DOHH2 (cell line): ENCODE measurements around the gene IQCF5.

Source experiments
- H3F3A ChIP-seq: fragments of 200-600 bp; sonication (generic), shearing (Covaris generic); 2 replicates; pipeline ENCODE4 v1.6.0; 2016; ENCODE audit warnings: antibody characterized with exemption, mild to moderate bottlenecking; ENCODE audit not compliant: control insufficient read depth, insufficient read depth
- H3K27ac ChIP-seq: fragments of 200-600 bp; sonication (generic); 2 replicates; pipeline ENCODE4 v1.5.1; 2014; ENCODE audit warnings: low read depth, mild to moderate bottlenecking, low read length, moderate library complexity
- H3K27me3 ChIP-seq: fragments of 200-600 bp; sonication (generic); 2 replicates; pipeline ENCODE4 v1.6.1; 2014; ENCODE audit warnings: mild to moderate bottlenecking, low read length, mixed read lengths; ENCODE audit not compliant: control insufficient read depth
- H3K36me3 ChIP-seq: fragments of 200-600 bp; sonication (generic); 2 replicates; pipeline ENCODE4 v1.6.1; 2014; ENCODE audit warnings: mild to moderate bottlenecking, low read length, moderate library complexity, mixed read lengths; ENCODE audit not compliant: control insufficient read depth
- H3K4me1 ChIP-seq: fragments of 200-600 bp; sonication (generic); 2 replicates; pipeline ENCODE4 v1.6.1; 2014; ENCODE audit warnings: mild to moderate bottlenecking, low read length, mixed read lengths; ENCODE audit not compliant: control insufficient read depth
- H3K4me2 ChIP-seq: fragments of 200-600 bp; sonication (generic); 2 replicates; pipeline ENCODE4 v1.6.0; 2014; ENCODE audit warnings: mild to moderate bottlenecking, low read length, moderate library complexity
- H3K4me3 ChIP-seq: fragments of 200-600 bp; sonication (generic); 2 replicates; pipeline ENCODE4 v1.5.1; 2014; ENCODE audit warnings: mild to moderate bottlenecking, low read length, mixed read lengths
- H3K79me2 ChIP-seq: fragments of 200-600 bp; sonication (generic); 2 replicates; pipeline ENCODE4 v1.6.1; 2014; ENCODE audit warnings: mild to moderate bottlenecking, low read length, mixed read lengths; ENCODE audit not compliant: control insufficient read depth
- H3K9me2 ChIP-seq: fragments of 200-600 bp; sonication (generic); replicated peaks from 2 replicates; pipeline ENCODE4 v1.6.1; 2014; ENCODE audit warnings: mild to moderate bottlenecking, low read length, mixed read lengths; ENCODE audit not compliant: control insufficient read depth
- H3K9me3 ChIP-seq: fragments of 200-600 bp; sonication (generic); 2 replicates; pipeline ENCODE4 v1.6.1; 2014; ENCODE audit warnings: antibody characterized with exemption, low read length, mixed read lengths; ENCODE audit not compliant: control insufficient read depth, insufficient read depth
- H4K20me1 ChIP-seq: fragments of 200-600 bp; sonication (generic); 2 replicates; pipeline ENCODE4 v1.6.0; 2014; ENCODE audit warnings: low read depth, mild to moderate bottlenecking, antibody characterized with exemption, low read length, moderate library complexity; ENCODE audit not compliant: control insufficient read depth, insufficient read depth
- EZH2phosphoT487 ChIP-seq: fragments of 200-600 bp; sonication (generic); IDR thresholded peaks from 2 replicates; pipeline ENCODE4 v1.6.1; 2017; ENCODE audit warnings: borderline replicate concordance, mild to moderate bottlenecking, antibody characterized with exemption, low read length, moderate library complexity, mixed read lengths
- TF ChIP-seq, protein P1 (sequence below): fragments of 200-600 bp; sonication (generic); IDR thresholded peaks from one replicate; pipeline ENCODE4 v1.5.1; 2014; ENCODE audit warnings: antibody characterized with exemption, mild to moderate bottlenecking, low read depth, low read length; ENCODE audit not compliant: poor library complexity, severe bottlenecking

IQCF5 gene

DNA sequence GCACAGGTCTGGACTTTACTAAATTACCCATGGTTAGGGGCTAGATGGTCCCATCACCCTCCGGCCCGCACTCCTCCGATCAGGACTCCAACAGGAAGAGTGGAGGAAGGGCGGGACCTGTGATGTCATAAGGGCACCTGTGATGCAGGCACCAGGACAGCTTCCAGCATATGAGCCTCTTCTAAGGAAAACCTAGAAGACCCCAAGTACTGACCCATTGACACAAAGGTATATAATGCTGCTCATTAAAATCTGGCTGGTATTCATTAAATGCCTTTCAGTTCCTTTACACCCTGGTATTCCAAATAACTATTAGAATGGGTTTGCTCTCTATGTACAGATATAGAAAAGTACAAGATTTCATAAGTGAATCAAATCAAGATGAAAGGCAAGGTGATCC lies at the start of gene IQCF5:
Gene IQCF5 (minus strand): TSS at position 101 of the 400 bp plus-strand sequence. CDS start 70 bp downstream, at position 31.
- Histone ChIP-seq H3K4me1 (no peaks in the 10 kb centered on the region), H3K9me2 (no peaks in the 10 kb centered on the region), H3F3A (no peaks in the 10 kb centered on the region), H3K4me2 (no peak within 1 kb of the TSS), H3K4me3 (no peak within 1 kb of the TSS), H3K79me2 (no peaks in the 10 kb centered on the region), H3K9me3 (no peaks in the 10 kb centered on the region), H3K27me3 (peaks cover 7% of the 10 kb centered on the region; the same call in 1 of the 2 replicates), H3K27ac (no peak within 1 kb of the TSS), H3K36me3 (no peaks in the 10 kb centered on the region), H4K20me1 (no peaks in the 10 kb centered on the region)
- TF ChIP-seq EZH2phosphoT487, result no peak

DNA sequence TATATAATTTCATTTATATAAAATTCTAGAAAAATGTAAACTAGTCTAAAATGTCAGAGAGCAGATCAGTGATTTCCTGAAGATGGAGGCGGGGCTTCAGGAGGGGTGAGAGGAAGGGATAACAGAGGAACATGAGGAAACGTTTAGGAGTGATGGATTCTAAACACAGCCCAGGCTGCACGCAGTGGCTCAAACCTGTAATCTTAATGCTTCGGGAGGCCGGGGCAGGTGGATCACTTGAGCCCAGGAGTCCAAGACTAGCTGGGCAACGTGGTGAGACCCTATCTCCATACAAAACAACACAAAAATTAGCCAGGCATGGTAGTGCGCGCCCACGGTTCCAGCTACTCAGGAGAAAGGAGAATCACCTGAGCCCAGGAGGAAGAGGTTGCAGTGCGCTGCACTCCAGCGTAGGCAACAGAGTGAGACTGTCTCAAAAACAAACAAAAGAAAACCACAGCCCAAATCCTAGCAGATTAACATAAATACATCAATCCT lies 45.7 kb upstream of the IQCF5 start:
- no peaks in the 10 kb centered on the region for H3K79me2 ChIP-seq
- H3F3A ChIP-seq, result no peaks in the 10 kb centered on the region
- H3K36me3 ChIP-seq, result no peaks in the 10 kb centered on the region

DNA sequence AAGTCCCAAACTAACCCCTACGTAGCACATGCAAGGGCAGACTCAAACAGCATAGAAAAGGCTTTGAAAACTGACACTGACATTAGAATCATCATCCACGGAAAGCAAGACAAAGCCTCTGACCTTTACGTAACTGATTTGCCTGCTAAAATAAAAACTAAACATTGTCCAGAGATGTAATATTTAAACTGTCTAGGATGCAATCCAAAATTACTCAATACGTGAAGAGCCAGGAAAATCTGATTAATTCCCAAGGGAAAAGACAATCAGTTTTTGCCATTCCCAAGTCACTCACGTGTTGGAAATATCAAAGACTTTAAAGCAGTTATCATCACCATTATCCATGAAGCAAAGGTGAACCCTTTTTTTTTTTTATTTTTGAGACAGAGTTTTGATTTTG lies 41.0 kb upstream of the IQCF5 start:
- no peaks in the 10 kb centered on the region for H3K36me3 ChIP-seq
- H4K20me1 ChIP-seq, result no peaks in the 10 kb centered on the region
- no peaks in the 10 kb centered on the region for H3K9me3 ChIP-seq
- no peak overlapping the region for H3K4me2 ChIP-seq
- H3K9me2 ChIP-seq, result no peaks in the 10 kb centered on the region
- no peaks in the 10 kb centered on the region; the same call in 1 of the 2 replicates for H3K27me3 ChIP-seq
- H3F3A ChIP-seq, result no peaks in the 10 kb centered on the region
- H3K4me1 ChIP-seq, result no peaks in the 10 kb centered on the region
- TF ChIP-seq, protein P1, sequence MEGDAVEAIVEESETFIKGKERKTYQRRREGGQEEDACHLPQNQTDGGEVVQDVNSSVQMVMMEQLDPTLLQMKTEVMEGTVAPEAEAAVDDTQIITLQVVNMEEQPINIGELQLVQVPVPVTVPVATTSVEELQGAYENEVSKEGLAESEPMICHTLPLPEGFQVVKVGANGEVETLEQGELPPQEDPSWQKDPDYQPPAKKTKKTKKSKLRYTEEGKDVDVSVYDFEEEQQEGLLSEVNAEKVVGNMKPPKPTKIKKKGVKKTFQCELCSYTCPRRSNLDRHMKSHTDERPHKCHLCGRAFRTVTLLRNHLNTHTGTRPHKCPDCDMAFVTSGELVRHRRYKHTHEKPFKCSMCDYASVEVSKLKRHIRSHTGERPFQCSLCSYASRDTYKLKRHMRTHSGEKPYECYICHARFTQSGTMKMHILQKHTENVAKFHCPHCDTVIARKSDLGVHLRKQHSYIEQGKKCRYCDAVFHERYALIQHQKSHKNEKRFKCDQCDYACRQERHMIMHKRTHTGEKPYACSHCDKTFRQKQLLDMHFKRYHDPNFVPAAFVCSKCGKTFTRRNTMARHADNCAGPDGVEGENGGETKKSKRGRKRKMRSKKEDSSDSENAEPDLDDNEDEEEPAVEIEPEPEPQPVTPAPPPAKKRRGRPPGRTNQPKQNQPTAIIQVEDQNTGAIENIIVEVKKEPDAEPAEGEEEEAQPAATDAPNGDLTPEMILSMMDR, result no peak
- TF ChIP-seq EZH2phosphoT487, result no peak
- H3K79me2 ChIP-seq, result no peaks in the 10 kb centered on the region
- no peak overlapping the region for H3K4me3 ChIP-seq
- H3K27ac ChIP-seq, result no peak overlapping the region

More for the DNA sequence above, 45.7 kb upstream of the IQCF5 start:
- H4K20me1 ChIP-seq, result no peaks in the 10 kb centered on the region
- H3K4me2 ChIP-seq, result no peak overlapping the region
- H3K9me2 ChIP-seq, result no peaks in the 10 kb centered on the region
- H3K9me3 ChIP-seq, result no peaks in the 10 kb centered on the region
- H3K27me3 ChIP-seq, result peaks cover 4% of the 10 kb centered on the region; the same call in 1 of the 2 replicates
- H3K4me1 ChIP-seq, result no peaks in the 10 kb centered on the region
- H3K27ac ChIP-seq, result no peak overlapping the region
- H3K4me3 ChIP-seq, result no peak overlapping the region
- TF ChIP-seq, protein P1, result no peak
- no peak for TF ChIP-seq EZH2phosphoT487

DNA sequence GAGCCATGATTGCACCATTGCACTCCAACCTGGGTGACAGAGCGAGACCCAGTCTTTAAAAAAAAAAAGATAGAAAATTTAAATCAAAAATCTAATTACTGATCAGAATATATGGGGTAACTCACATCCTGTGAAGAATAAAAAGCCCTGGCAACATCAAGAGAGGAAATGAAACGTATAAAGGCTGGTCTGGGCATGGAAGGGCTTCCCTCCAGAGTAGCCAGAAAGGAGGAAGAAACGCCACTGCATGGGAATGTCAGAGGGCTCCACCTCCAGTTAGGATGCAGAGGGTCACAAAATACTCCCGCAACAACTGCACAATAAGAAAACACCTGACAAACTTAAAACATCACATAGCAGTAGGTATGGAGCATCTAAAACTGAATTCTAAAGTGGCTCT lies 32.6 kb upstream of the IQCF5 start:
- no peak overlapping the region for H3K4me2 ChIP-seq

More for the DNA sequence above, 32.6 kb upstream of the IQCF5 start:
- TF ChIP-seq, protein P1, result no peak
- TF ChIP-seq EZH2phosphoT487, result no peak
- H3K9me3 ChIP-seq, result no peaks in the 10 kb centered on the region
- H3K79me2 ChIP-seq, result no peaks in the 10 kb centered on the region
- H3K9me2 ChIP-seq, result no peaks in the 10 kb centered on the region
- no peaks in the 10 kb centered on the region for H4K20me1 ChIP-seq
- no peak overlapping the region for H3K27ac ChIP-seq
- no peaks in the 10 kb centered on the region for H3K27me3 ChIP-seq
- H3K4me1 ChIP-seq, result no peaks in the 10 kb centered on the region
- H3K36me3 ChIP-seq, result no peaks in the 10 kb centered on the region
- H3F3A ChIP-seq, result no peaks in the 10 kb centered on the region
- H3K4me3 ChIP-seq, result no peak overlapping the region
